Body of pancreas (tissue), 4 donors: ENCODE results near the gene CPXM2. TPM values are rescaled to one million over a fixed set of nuclear protein-coding genes. Genes with fewer than 3 reads are reported as not detected.

ENCODE experiments used
- ATAC-seq: fragments of 150-250 bp; one replicate; pipeline ENCODE4 v1.9.1; 2016
- DNase-seq, 4 donors: peaks; one replicate each; pipeline ENCODE4 v3.0.0-alpha.2; 2019
- H3K27ac ChIP-seq, 4 donors: fragments of 200-600 bp; sonication (generic); 1 replicate in 3 of 4; 2 replicates in 1 of 4; pipeline versions ENCODE4 v1.5.1 to v1.6.1; 2016 to 2019; ENCODE audit warnings: mild to moderate bottlenecking in 1 of 4, mixed read lengths in 1 of 4, moderate library complexity in 1 of 4
- H3K27me3 ChIP-seq, 2 donors: fragments of 200-600 bp; sonication (generic); one replicate each; pipeline ENCODE4 v1.6.0; 2016; ENCODE audit warnings: mild to moderate bottlenecking in 1 of 2
- H3K36me3 ChIP-seq, 2 donors: fragments of 200-600 bp; sonication (generic); replicated peaks in 1 of 2; 2 replicates each; pipeline ENCODE4 v1.5.1; 2016; ENCODE audit warnings: low read depth in 2 of 2; ENCODE audit not compliant: insufficient read depth in 1 of 2
- H3K4me1 ChIP-seq: fragments of 200-600 bp; sonication (generic); one replicate; pipeline ENCODE4 v1.6.0; 2016
- H3K4me3 ChIP-seq, 2 donors: fragments of 200-600 bp; sonication (generic); 1 replicate in 1 of 2; 2 replicates in 1 of 2; pipeline ENCODE4 v1.5.1; 2016 to 2019
- H3K9me3 ChIP-seq, 3 donors: fragments of 200-600 bp; sonication (generic); 1 replicate in 2 of 3; 2 replicates in 1 of 3; pipeline ENCODE4 v1.5.1; 2016
- POLR2A ChIP-seq, 3 donors: fragments of 450-650 bp; IDR thresholded peaks; one replicate each; pipeline ENCODE4 v1.6.1; 2016; ENCODE audit warnings: antibody characterized with exemption in 3 of 3, mild to moderate bottlenecking in 2 of 3
- WGBS, 2 donors: methylation state at CpG; one replicate each; pipeline ENCODE4 v1.1.5; 2017; 5-methylcytosine and 5-hydroxymethylcytosine counted together
- intact Hi-C: fragments of 100-400 bp; cut with DNase I; formaldehyde crosslinking; loops from one replicate; pipeline ENCODE4 v1.15.1; 2023
- total RNA-seq, 2 donors: library from RNA; depleted of rRNA; stranded (reverse); fragments of >200 nt; gene quantifications; one replicate each; pipeline ENCODE4 v1.1.0, GENCODE V29; 2016
- TF ChIP-seq, protein P1 (sequence below), 7 experiments: fragments of 450-650 bp in 4 of 7; fragments of 200-600 bp in 3 of 7; sonication (generic) in 3 of 7; IDR thresholded peaks; one replicate each; pipeline ENCODE4 v1.5.1; 2016 to 2019; ENCODE audit warnings: antibody characterized with exemption in 7 of 7

The CPXM2 gene
- total RNA-seq, 2 donors from 2014 or later: 4.2 to 8.2 TPM

DNA sequence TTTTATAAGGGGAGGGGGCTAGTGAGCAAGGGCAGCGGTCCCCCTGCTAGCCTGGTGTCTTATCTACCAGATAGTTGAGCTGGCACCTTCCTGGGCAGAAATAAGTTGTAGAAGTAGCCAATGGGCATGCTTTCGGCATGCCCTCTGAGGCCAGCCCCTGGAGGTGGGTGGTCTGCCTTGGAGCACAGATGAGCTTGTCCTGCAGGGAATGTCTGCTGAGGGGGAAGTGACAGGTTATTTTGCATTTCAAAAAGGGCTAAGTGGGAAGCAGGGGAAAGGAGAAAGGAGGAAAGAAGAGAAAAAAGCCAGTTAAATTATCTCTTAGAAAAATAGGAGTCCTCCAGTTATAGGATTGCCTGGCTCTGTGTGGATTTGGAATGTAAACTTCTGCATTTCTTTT lies 136.5 kb downstream of the CPXM2 start:
- H3K4me3 ChIP-seq: no peak overlapping the region
- H3K27me3 ChIP-seq: no peaks in the 10 kb centered on the region
- H3K9me3 ChIP-seq: peaks cover 0 to 7% (median 0%) of the 10 kb centered on the region in 3 donors
- no peak overlapping the region for H3K27ac ChIP-seq
- H3K36me3 ChIP-seq: no peaks in the 10 kb centered on the region
- H3K4me1 ChIP-seq: no peaks in the 10 kb centered on the region
- no peak for DNase-seq
- no peak for TF ChIP-seq POLR2A (IDR thresholded peaks at IDR 0.05)
- 42 to 55% methylated on average over 2 of the region's 2 CpGs for WGBS, 2 donors
- no peak for ATAC-seq
- intact Hi-C loops: no loop called here

DNA sequence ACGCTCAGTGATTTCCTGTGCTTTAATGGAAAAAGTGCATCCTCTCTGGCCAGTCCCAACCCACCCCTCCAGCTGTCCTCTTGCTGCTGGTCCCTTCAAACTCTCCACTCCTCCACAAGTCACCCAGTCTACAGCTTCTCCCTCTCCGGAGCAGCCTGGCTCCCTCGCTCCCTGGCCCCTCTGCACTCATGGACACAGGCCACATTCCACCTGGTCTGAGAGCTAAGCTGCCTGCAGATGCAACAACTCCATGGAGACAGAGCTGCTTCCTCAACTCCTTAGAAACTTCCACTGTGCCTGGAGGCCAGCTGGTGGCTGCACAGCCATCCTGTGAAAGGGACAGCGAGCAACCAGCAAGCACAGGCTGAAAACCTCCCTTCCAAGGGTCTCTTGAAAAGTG lies 137.5 kb downstream of the CPXM2 start:
- H3K27ac ChIP-seq: no peak overlapping the region
- H3K27me3 ChIP-seq: no peaks in the 10 kb centered on the region
- H3K36me3 ChIP-seq: no peaks in the 10 kb centered on the region
- H3K4me3 ChIP-seq: no peak overlapping the region
- H3K4me1 ChIP-seq: no peaks in the 10 kb centered on the region
- 53 to 69% methylated on average over 4 of the region's 4 CpGs for whole genome bisulfite sequencing, 2 donors
- peaks cover 0 to 7% (median 0%) of the 10 kb centered on the region in 3 donors for H3K9me3 ChIP-seq
- TF ChIP-seq, protein P1, sequence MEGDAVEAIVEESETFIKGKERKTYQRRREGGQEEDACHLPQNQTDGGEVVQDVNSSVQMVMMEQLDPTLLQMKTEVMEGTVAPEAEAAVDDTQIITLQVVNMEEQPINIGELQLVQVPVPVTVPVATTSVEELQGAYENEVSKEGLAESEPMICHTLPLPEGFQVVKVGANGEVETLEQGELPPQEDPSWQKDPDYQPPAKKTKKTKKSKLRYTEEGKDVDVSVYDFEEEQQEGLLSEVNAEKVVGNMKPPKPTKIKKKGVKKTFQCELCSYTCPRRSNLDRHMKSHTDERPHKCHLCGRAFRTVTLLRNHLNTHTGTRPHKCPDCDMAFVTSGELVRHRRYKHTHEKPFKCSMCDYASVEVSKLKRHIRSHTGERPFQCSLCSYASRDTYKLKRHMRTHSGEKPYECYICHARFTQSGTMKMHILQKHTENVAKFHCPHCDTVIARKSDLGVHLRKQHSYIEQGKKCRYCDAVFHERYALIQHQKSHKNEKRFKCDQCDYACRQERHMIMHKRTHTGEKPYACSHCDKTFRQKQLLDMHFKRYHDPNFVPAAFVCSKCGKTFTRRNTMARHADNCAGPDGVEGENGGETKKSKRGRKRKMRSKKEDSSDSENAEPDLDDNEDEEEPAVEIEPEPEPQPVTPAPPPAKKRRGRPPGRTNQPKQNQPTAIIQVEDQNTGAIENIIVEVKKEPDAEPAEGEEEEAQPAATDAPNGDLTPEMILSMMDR (IDR thresholded peaks at IDR 0.05): no peak
- TF ChIP-seq POLR2A (IDR thresholded peaks at IDR 0.05): no peak
- intact Hi-C loops: no loop called here
- DNase-seq (no peak), ATAC-seq (no peak)

DNA sequence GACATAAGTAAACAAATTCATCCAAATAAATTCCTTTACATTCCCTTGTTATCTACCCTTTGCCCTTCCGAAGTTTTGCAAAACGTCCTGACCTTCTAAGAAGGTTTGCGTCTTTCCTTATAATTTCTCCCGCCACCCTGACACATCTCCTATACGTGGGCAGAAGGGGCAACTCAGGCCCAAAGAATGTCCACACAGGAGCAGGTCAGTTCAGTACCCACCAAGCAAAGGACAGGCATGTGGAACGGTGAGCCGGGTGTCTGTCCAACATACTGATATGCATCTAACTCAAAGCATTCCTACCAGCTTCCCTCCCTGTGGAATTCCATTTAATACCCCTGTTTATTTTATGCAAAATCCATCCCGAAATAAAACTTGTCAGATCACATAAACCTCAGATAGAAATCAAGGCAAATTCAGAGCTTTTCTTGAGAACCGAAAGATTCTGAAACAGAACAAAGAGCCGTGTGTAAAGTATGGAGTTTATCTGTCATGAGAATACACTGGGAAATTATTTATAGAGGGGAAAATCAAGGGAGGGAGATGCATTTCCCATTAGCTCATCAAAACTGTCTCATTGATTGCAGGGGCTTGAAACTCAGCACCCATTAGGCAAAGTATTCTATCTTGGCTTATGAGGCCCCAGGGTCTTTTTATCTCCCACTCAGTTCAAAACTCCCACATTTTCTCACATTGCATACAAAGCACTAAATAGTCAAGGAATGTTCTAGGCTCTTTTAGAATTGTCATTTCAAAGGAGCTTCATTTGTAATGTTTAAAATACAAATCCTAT lies 140.1 kb downstream of the CPXM2 start:
- Histone ChIP-seq H3K9me3 (peaks cover 0 to 7% (median 0%) of the 10 kb centered on the region in 3 donors), H3K27ac (no peak overlapping the region), H3K27me3 (no peaks in the 10 kb centered on the region), H3K4me1 (no peaks in the 10 kb centered on the region), H3K36me3 (no peaks in the 10 kb centered on the region), H3K4me3 (no peak overlapping the region)
- no peak for DNase-seq
- TF ChIP-seq, protein P1 (IDR thresholded peaks at IDR 0.05): no peak
- TF ChIP-seq POLR2A (IDR thresholded peaks at IDR 0.05): no peak
- intact Hi-C loops: no loop called here
- ATAC-seq: no peak
- WGBS, 2 donors: 52 to 57% methylated on average over 10 of the region's 10 CpGs

DNA sequence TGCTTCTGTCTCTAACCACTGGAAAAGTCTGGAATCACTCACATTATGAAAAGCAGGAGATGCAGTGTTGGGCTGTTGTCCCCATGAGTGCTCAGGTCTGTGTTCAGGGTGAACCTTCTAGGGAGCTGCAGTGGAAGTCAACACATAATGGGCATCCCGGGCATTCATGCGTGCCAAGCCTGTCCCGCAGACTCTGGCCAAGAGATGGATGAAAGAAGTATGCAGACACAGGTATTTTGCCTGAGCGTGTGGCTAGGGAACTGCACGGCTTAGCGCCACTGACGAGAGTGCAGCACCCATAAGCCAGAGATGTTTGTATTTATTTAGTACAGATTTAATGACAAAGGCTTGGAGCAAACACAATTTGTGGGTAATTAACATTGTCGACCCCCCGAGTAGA lies 140.7 kb downstream of the CPXM2 start:
- H3K27ac ChIP-seq: no peak overlapping the region
- peaks cover 0 to 7% (median 0%) of the 10 kb centered on the region in 3 donors for H3K9me3 ChIP-seq
- no peak overlapping the region for H3K4me3 ChIP-seq
- H3K36me3 ChIP-seq: no peaks in the 10 kb centered on the region
- H3K27me3 ChIP-seq: no peaks in the 10 kb centered on the region
- no peak for DNase-seq
- no peak for TF ChIP-seq POLR2A (IDR thresholded peaks at IDR 0.05)
- TF ChIP-seq, protein P1 (IDR thresholded peaks at IDR 0.05): no peak
- WGBS, 2 donors: 61 to 69% methylated on average over 9 of the region's 9 CpGs
- intact Hi-C loops: no loop called here
- ATAC-seq: no peak
- no peaks in the 10 kb centered on the region for H3K4me1 ChIP-seq

DNA sequence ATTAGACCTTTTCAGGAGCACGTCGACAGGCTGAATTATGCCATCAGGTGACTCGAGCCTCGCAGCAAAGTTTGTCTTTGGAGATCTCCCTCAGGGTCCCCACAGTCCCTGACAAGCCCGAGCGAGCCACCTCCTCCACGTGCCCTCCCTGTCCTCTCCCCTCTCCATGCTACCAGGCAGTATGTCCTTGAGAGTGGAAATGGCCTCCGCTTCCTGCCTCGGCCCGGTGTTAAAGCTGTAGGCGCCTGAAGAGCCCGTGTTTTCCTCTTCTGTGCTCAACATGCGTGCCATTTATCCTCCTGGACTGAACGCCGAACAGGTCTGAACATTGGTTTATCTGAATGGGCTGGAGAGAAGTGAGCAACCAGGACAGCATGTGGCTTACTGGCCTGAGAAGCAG lies 142.9 kb downstream of the CPXM2 start:
- Histone ChIP-seq H3K36me3 (no peaks in the 10 kb centered on the region), H3K4me1 (no peaks in the 10 kb centered on the region), H3K27ac (no peak overlapping the region), H3K4me3 (no peak overlapping the region), H3K9me3 (peaks cover 0 to 7% (median 0%) of the 10 kb centered on the region in 3 donors), H3K27me3 (no peaks in the 10 kb centered on the region)
- ATAC-seq (no peak), DNase-seq (no peak)
- intact Hi-C loops: no loop called here
- WGBS, 2 donors: 57 to 62% methylated on average over 15 of the region's 15 CpGs
- no peak for TF ChIP-seq POLR2A (IDR thresholded peaks at IDR 0.05)
- TF ChIP-seq, protein P1 (IDR thresholded peaks at IDR 0.05): no peak
